NCI-H446 (cell line): ENCODE data around the gene PCYT1A.
"Not testable (repeated sequence)": the region's sequence is repeated elsewhere in the genome, so short reads cannot be mapped to it uniquely, and the experiment has no call there.

Experiments
- DNase-seq, 2 experiments: peaks; one replicate each; lab custom pipeline; 2025; lab: John Stamatoyannopoulos, UW

The PCYT1A gene

GRCh38 chr3:196214783-196215441, 72.6 kb downstream of the PCYT1A start:
- no peak for DNase-seq

GRCh38 chr3:196210673-196211556, 76.6 kb downstream of the PCYT1A start, which contains the start of gene ZDHHC19:
ZDHHC19 (minus strand) TSS chr3:196211400; CDS start chr3:196211315, 85 bp downstream.
- no peak for DNase-seq

- not testable (repeated sequence) for DNase-seq
Measured at GRCh38 chr3:196209944-196210672, 77.4 kb downstream of the PCYT1A start.

GRCh38 chr3:196208942-196209695, 78.4 kb downstream of the PCYT1A start:
- DNase-seq: no peak

- DNase-seq: no peak
Measured at GRCh38 chr3:196207833-196208607, 79.5 kb downstream of the PCYT1A start.

- DNase-seq: no peak
Measured at GRCh38 chr3:196207159-196207832, 80.2 kb downstream of the PCYT1A start.

GRCh38 chr3:196205442-196206205, 81.9 kb downstream of the PCYT1A start:
- not testable (repeated sequence) for DNase-seq

- DNase-seq: no peak
Measured at GRCh38 chr3:196203846-196204245, 83.7 kb downstream of the PCYT1A start.

GRCh38 chr3:196202516-196202970, 85.0 kb downstream of the PCYT1A start:
- no peak for DNase-seq

GRCh38 chr3:196198771-196199753, 88.5 kb downstream of the PCYT1A start:
- no peak for DNase-seq

GRCh38 chr3:196198081-196198675, 89.3 kb downstream of the PCYT1A start:
- DNase-seq: no peak

GRCh38 chr3:196197524-196197923, 90.0 kb downstream of the PCYT1A start:
- no peak for DNase-seq

- DNase-seq: no peak
Measured at GRCh38 chr3:196195664-196196265, 91.8 kb downstream of the PCYT1A start.

- no peak for DNase-seq
Measured at GRCh38 chr3:196194542-196194915, 93.0 kb downstream of the PCYT1A start.

- DNase-seq: no peak
Measured at GRCh38 chr3:196193736-196194541, 93.6 kb downstream of the PCYT1A start.

- no peak for DNase-seq
Measured at GRCh38 chr3:196193133-196193735, 94.3 kb downstream of the PCYT1A start.
